Metanephros (tissue), 2 donors: ENCODE measurements around the gene MON2. TPM values are rescaled to one million over a fixed set of nuclear protein-coding genes. Genes with fewer than 3 reads are reported as not detected.

ENCODE experiments used
- small RNA-seq: library from RNA; depleted of rRNA; stranded (forward); fragments of <200 nt; gene quantifications from one replicate; pipeline ENCODE3, GENCODE V24; 2014; ENCODE audit warnings: low replicate concordance
- total RNA-seq: library from RNA; depleted of rRNA; stranded (reverse); fragments of >200 nt; gene quantifications from one replicate; pipeline ENCODE4 v1.2.3, GENCODE V29; 2014

Gene MON2, protein sequence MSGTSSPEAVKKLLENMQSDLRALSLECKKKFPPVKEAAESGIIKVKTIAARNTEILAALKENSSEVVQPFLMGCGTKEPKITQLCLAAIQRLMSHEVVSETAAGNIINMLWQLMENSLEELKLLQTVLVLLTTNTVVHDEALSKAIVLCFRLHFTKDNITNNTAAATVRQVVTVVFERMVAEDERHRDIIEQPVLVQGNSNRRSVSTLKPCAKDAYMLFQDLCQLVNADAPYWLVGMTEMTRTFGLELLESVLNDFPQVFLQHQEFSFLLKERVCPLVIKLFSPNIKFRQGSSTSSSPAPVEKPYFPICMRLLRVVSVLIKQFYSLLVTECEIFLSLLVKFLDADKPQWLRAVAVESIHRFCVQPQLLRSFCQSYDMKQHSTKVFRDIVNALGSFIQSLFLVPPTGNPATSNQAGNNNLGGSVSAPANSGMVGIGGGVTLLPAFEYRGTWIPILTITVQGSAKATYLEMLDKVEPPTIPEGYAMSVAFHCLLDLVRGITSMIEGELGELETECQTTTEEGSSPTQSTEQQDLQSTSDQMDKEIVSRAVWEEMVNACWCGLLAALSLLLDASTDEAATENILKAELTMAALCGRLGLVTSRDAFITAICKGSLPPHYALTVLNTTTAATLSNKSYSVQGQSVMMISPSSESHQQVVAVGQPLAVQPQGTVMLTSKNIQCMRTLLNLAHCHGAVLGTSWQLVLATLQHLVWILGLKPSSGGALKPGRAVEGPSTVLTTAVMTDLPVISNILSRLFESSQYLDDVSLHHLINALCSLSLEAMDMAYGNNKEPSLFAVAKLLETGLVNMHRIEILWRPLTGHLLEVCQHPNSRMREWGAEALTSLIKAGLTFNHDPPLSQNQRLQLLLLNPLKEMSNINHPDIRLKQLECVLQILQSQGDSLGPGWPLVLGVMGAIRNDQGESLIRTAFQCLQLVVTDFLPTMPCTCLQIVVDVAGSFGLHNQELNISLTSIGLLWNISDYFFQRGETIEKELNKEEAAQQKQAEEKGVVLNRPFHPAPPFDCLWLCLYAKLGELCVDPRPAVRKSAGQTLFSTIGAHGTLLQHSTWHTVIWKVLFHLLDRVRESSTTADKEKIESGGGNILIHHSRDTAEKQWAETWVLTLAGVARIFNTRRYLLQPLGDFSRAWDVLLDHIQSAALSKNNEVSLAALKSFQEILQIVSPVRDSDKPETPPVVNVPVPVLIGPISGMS (N-terminal part only)
- 107 TPM for total RNA-seq

DNA sequence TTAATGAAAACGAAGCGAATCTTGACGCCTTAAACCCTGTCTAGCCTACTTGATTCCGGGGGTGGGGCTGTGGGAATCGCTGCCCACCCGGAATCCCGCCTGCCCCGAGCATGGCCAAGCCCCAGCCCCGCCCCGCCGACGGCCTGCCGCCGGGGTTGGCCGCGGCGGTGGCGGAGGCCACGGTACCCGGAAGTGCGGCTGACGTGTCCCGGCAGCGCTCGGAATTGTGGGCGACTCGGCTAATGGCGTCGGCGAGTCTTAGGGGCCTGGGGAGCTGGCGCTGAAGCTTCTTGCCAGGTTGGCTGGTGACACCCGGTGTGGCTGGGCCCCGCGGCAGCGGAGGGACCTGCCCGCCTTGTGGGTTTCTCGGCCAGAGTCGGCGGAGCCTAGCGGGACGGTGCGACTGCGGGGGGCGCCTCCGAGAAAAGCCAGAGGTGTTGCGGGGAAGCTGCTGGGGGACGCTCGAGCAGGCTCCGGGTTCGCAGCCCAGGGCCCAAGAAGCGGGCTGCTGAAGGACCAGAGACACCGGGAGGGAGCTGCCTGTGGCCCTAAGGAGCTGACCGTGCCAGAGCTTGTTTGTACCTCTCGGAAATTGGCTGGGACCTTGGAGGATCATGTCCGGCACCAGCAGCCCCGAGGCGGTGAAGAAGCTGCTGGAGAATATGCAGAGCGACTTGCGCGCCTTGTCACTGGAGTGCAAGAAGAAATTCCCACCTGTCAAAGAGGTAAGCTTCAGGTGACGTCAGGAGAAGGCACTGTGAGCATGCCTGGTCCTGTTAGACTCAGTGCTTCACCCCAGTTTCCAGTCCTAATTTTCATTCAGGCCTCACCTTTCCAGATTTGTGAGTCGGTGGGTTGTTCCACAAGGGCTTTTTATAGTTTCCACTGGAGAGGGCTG is at the start of gene MON2:
TSS of gene MON2 (plus strand) at position 233 of the 898 bp plus-strand sequence. CDS start at position 615, 382 bp downstream.

Small RNA genes within 50 kb of the gene (small RNA-seq; reads per million reads assigned to genes)
- gene MIRLET7I (1,375 reads per million, percentile 99 among the genes with 10 or more reads in this experiment), gene RNU6-399P (not detected)

Other genes with a start within 250 kb of the MON2 start
- 70.9 TPM for gene USP15, start 206.4 kb upstream of the MON2 start, total RNA-seq